DLD1 (cell line): ENCODE data around the gene BTBD2.

Experiments
- in situ Hi-C: cut with HindIII; loops from 2 replicates; pipeline ENCODE4 v1.10.0; 2017; ENCODE audit warnings: low sequenced_read_pairs

Gene BTBD2

GRCh38 chr19:2015608-2015950 lies at the start of gene BTBD2:
Gene BTBD2, minus strand, starts transcription at chr19:2015714. Its CDS starts 11 bp downstream, at chr19:2015703.
- in situ Hi-C loops = no loop called here

GRCh38 chr19:2064788-2065524 lies 49.4 kb upstream of the BTBD2 start:
- in situ Hi-C loops = no loop called here

GRCh38 chr19:2064395-2064787 lies 48.9 kb upstream of the BTBD2 start:
- in situ Hi-C loops = no loop called here

- in situ Hi-C loops = no loop called here
Observed at GRCh38 chr19:2063824-2064223, 48.3 kb upstream of the BTBD2 start.

GRCh38 chr19:2062770-2063169 lies 47.3 kb upstream of the BTBD2 start:
- in situ Hi-C loops = no loop called here

- in situ Hi-C loops = no loop called here
Observed at GRCh38 chr19:2062389-2062729, 46.8 kb upstream of the BTBD2 start.

GRCh38 chr19:2061495-2062388 lies 46.2 kb upstream of the BTBD2 start:
- in situ Hi-C loops = no loop called here

- in situ Hi-C loops = no loop called here
Observed at GRCh38 chr19:2060884-2061494, 45.5 kb upstream of the BTBD2 start.

- in situ Hi-C loops = no loop called here
Observed at GRCh38 chr19:2059422-2060201, 44.1 kb upstream of the BTBD2 start.

- in situ Hi-C loops = no loop called here
Observed at GRCh38 chr19:2058570-2059421, 43.3 kb upstream of the BTBD2 start.

- in situ Hi-C loops = no loop called here
Observed at GRCh38 chr19:2057484-2058469, 42.3 kb upstream of the BTBD2 start.

- in situ Hi-C loops = no loop called here
Observed at GRCh38 chr19:2056837-2057192, 41.3 kb upstream of the BTBD2 start.

- in situ Hi-C loops = no loop called here
Observed at GRCh38 chr19:2055931-2056836, 40.7 kb upstream of the BTBD2 start.

- in situ Hi-C loops = no loop called here
Observed at GRCh38 chr19:2054763-2055162, 39.2 kb upstream of the BTBD2 start.

- in situ Hi-C loops = no loop called here
Observed at GRCh38 chr19:2053601-2054389, 38.3 kb upstream of the BTBD2 start.

- in situ Hi-C loops = no loop called here
Observed at GRCh38 chr19:2051773-2052704, 36.5 kb upstream of the BTBD2 start.
